Stimulated activated CD4-positive, alpha-beta T cell treated with anti-CD3 and anti-CD28 coated beads, Interleukin-15, amount 100 ng/mL, for 1 hour (primary cell): Measurements from ENCODE around the gene SLC12A7.

ENCODE experiments used
- DNase-seq, 2 donors: peaks; one replicate each; pipeline ENCODE4 v3.0.0-alpha.2; 2020; ENCODE audit warnings: low read depth in 1 of 2, low spot score in 1 of 2

SLC12A7 gene

DNA sequence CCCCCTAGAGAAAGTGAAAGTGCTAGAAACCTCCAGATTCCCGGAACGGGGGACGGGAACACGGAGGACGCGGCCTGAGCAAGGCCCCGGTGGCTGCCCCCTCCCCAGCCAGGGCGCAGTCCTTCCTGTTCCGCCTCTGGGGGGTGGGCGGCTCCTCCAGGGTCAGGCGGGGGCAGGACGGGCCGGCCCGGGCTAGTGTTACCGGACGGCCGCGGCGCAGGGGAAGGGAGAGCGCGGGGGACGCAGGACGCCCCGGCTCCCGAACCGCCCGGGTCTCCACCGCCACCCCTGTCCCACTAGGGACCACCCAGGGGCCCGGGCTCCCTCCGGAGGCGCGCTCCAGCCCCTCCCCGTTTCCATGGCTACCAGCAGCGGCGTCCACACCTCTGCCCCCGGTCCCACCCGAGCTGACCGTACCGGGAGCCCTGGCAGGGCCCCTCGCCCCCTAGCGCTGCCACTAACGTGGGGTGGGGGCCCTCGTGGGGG, 579 bp downstream of the SLC12A7 start:
- no peak for DNase-seq

DNA sequence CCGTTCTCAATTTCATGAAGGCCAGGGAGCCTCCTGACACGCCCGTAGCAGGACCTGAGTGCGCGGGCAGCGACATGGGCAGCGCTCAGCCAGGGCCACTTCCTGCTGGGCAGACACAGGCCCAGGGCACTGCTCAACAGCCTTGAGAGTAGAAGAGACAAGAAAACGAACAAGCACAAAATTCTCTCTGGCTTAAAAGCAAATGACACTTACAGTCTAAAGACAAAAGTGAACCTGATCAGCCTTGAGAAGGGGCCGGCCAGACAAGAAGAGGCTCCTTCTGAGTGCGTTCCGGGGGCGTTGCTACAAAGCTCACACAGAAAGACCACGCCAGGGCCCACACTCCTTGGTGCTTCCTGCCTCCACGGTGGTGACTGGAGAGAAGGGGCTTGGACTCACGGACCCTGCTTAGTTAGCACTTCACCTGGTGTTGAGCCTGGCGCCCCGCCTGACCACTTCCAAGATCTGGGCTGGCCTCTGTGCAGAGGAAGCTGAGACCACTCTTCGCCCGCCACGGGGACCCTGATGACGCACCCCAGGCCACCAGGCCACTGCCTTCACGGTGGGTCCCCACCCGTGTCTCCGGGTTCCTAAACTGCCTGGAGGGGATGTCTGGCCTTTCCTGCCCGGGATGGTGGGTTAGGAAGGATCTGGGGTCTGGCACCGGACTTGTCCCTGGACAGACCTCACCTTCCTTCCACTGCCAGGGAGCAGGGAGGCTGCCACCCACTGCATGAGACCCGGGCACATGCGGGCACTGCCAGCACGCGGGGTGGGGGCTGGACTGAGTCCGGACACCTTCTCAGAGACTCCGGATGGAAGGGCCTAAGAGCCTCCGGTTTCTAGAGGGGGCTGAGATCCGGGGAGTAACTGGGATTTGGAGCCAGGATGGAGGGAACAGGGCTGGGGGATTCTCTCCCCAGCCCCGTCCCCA, 1.3 kb downstream of the SLC12A7 start:
- DNase-seq: no peak

GRCh38 chr5:1109542-1110306, 2.1 kb downstream of the SLC12A7 start:
- no peak for DNase-seq

DNA sequence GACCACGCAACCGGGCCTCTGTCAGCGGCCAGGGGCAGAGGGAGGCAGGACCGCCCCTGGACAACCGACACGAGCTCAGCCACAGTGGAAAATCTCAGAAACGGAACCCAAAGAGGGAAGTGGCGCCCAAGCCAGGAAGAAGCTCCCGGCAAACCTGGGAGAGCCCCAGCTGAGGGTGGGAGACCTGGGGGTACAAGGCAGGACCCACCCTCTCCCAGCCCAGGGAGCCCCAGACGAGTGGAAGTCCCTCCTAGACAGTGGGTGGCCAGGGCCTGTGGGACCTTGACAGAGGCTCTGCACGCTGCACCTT, 3.0 kb downstream of the SLC12A7 start:
- no peak for DNase-seq

DNA sequence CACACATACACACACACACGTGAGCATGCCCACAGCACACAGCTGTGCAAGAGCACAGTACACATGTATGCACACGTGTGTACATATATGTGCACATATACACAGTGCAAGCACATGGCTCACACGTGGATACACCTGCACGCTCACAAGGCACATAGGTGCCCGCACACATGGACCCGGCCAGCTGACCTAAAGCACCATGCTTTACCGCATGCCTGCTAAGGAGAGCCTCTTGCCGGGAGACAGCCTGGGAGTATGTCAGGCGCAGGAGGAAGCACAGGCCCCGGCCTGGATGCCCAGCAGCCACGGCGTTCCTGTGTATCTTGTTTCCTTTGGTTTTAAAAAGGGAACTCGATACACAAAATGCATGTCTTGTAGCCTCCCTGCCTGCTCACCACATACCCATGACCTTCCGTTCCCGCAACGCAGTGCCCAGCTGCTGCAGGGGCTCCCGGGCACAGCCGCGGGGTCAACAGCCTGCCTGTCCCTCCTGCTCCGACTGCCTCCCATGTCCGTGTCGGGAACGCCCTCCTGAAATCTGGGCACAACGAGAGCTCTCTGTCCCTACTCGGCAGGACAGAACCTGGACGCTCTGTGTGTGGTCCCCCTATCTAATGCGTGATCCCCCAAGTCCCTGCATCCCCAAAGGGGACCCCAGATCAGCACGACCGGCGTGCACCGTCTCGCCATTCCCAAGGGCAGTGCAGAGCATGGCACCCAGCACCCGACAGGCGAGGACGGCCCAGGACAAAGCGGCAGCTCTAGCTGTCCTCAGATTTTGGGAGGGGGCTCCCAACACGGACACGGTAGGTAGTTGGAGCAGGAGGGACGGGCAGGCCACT, 3.6 kb downstream of the SLC12A7 start:
- no peak for DNase-seq

DNA sequence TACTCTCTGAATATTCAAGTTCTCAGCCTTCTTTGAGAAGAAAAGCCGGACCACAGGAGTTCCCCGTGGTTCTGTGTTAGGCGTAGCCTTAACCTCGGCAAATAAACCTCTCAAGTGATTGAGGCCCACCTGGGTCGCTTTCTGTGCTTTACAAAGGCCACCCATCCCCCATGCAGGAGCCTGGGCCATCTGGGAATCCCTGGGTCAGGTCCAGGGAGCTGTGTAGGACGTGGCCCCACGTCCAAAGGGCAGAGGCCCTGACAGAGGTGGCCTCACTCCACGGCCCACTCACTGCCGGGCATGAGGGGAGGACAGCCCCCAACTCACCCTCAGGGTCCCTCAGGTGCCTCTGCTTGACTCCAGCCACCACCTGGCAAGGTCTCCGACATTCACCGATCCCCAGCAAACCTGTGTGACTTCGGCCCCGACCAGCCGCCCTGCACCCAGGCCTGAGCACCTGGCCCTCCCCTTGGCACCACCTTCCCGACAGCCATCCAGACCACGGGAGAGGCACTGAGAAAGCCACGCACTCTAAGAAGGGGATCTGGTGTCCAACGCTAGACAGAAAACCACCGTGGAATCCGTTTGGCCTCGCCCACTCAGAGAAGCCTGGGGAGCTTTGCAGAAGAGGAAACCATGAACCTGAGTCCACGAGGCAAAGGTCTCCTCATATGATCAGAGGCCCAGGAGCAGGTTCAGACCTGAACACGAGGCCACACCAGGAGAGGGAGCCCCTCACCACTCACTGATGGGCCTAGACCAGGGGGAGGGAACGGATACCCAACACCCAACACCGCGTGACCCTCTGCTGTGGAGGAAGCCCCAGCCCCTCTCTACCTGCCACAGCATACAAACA, 4.5 kb downstream of the SLC12A7 start:
- DNase-seq: no peak

GRCh38 chr5:1106385-1107166, 5.3 kb downstream of the SLC12A7 start:
- no peak for DNase-seq

- DNase-seq: no peak
These were observed 6.3 kb downstream of the SLC12A7 start for GRCh38 chr5:1105350-1106265.

GRCh38 chr5:1104327-1105006, 7.4 kb downstream of the SLC12A7 start:
- no peak for DNase-seq

DNA sequence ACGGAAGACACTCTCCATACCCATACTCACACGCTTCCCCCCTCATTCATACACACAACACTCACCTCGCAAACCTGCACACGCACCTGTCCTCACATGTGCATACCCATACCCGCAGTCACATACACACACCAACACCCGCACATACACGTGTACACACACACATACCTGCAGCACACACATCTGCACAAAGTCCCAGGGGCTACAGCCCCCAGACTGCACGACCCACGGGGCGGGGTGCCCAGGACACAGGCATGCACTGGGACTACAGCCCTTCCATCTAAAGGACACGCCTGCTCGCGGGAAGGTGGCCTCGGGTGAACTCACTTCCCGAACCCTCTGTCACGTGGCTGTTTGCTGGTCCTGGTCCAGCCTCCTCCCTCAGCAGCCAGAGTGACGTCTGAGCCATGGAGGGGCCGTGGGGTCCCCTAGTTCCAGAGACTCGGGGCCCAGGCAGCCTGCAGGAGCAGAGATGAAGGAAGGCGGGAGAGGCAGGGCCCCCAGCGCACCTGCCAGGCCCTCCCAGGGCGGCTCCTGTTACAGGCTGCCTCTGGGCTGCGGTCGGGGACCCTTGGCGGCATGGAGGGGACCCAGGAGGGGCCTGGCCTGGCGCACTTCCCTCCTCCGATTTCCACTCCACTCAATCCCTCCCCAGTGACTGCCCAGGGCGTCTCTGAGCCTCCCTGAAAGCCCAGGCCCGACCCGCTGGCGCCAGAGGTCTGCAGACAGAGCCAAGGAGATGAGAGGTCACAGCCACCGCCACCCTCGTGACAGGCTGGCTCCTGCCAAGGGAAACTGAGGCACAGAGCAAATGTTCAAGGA, 8.1 kb downstream of the SLC12A7 start:
- no peak for DNase-seq

GRCh38 chr5:1103093-1103492, 8.8 kb downstream of the SLC12A7 start:
- DNase-seq: no peak

DNA sequence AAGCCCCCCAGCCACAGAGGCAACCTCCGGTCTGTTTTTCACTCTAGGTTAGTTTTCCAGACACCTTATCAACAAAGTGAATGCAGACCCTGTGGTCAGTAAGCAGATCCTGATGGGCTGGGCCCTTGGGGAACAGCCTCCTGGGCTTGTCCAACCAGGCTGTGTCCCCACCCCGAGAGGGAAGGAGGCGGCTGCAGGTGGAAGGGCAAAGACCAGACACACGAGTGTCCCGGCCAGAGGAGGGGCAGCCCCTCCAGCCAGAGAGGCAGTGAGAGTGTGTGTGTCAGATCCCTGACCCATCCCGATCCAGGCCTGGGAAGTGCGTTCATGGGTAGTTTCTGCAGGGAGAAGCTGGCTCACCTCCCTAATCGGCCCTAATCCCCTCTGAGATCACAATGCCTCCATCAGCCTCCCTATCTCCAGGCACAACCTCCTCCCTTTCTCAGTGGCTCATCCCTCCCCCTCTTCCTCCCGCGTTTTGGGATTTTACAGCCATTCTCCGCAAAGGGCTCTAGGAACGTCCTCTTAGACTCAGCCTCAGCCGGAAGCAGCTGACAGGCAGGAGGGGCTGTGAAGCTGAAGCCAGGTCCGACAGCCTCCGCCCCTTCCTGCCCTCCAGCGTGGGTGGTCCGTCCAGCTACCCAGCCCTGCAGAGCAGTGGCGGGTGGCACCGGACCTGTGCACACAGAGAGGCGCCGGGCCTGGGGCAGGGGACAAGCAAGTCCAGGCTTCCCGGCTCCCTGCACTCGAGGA, 9.7 kb downstream of the SLC12A7 start:
- DNase-seq: no peak

GRCh38 chr5:1100664-1101574, 10.9 kb downstream of the SLC12A7 start:
- DNase-seq: no peak

GRCh38 chr5:1099926-1100663, 11.8 kb downstream of the SLC12A7 start:
- DNase-seq: no peak
